SU-DHL-6 (cell line): ENCODE results near the gene FSTL1.

Experiments used
- H2AFZ ChIP-seq: fragments of 200-600 bp; sonication (generic); 2 replicates; pipeline ENCODE4 v1.6.1; 2014; ENCODE audit warnings: low read depth, mild to moderate bottlenecking, moderate library complexity, mixed read lengths, antibody characterized with exemption, low read length; ENCODE audit not compliant: severe bottlenecking
- H3F3A ChIP-seq: fragments of 200-600 bp; shearing (Covaris generic); 2 replicates; pipeline ENCODE4 v1.6.0; 2016; ENCODE audit warnings: antibody characterized with exemption, mild to moderate bottlenecking; ENCODE audit not compliant: insufficient read depth
- H3K27ac ChIP-seq: fragments of 200-600 bp; sonication (generic); 2 replicates; pipeline ENCODE4 v1.5.1; 2016; ENCODE audit warnings: low read depth, mild to moderate bottlenecking, low read length, moderate library complexity, mixed read lengths
- H3K27me3 ChIP-seq: fragments of 200-600 bp; sonication (generic), shearing (Covaris generic); 2 replicates; pipeline ENCODE4 v1.6.0; 2014; ENCODE audit warnings: mild to moderate bottlenecking, low read length
- H3K36me3 ChIP-seq: fragments of 200-600 bp; sonication (generic); 2 replicates; pipeline ENCODE4 v1.6.1; 2014; ENCODE audit warnings: mild to moderate bottlenecking, low read length, mixed read lengths
- H3K4me2 ChIP-seq: fragments of 300-600, 200-600 bp; shearing (Covaris generic), sonication (generic); 2 replicates; pipeline ENCODE4 v1.6.0; 2014; ENCODE audit warnings: low read length, low read depth, mild to moderate bottlenecking; ENCODE audit not compliant: poor library complexity, severe bottlenecking
- H3K4me3 ChIP-seq: fragments of 200-600 bp; sonication (generic); 2 replicates; pipeline ENCODE4 v1.5.1; 2014; ENCODE audit warnings: antibody characterized with exemption, low read length, mild to moderate bottlenecking, mixed read lengths; ENCODE audit not compliant: insufficient read depth, poor library complexity, severe bottlenecking
- H3K79me2 ChIP-seq: fragments of 200-600 bp; sonication (generic); 2 replicates; pipeline ENCODE4 v1.6.1; 2014; ENCODE audit warnings: mild to moderate bottlenecking, low read length, moderate library complexity; ENCODE audit not compliant: insufficient read depth
- H3K9ac ChIP-seq: fragments of 200-600 bp; sonication (generic); 2 replicates; pipeline ENCODE4 v1.7.0; 2014; ENCODE audit warnings: mild to moderate bottlenecking, low read length
- H3K9me2 ChIP-seq: fragments of 200-600 bp; sonication (generic); replicated peaks from 2 replicates; pipeline ENCODE4 v1.6.1; 2014; ENCODE audit warnings: low read length; ENCODE audit not compliant: insufficient read depth
- H3K9me3 ChIP-seq: fragments of 200-600 bp; sonication (generic); 2 replicates; pipeline ENCODE4 v1.6.1; 2014; ENCODE audit warnings: low read length, mixed read lengths; ENCODE audit not compliant: insufficient read depth
- H4K20me1 ChIP-seq: fragments of 200-600 bp; sonication (generic); 2 replicates; pipeline ENCODE4 v1.6.1; 2014; ENCODE audit warnings: low read depth, mild to moderate bottlenecking, antibody characterized with exemption, low read length, moderate library complexity, mixed read lengths
- CTCF ChIP-seq: fragments of 200-600 bp; sonication (generic); IDR thresholded peaks from one replicate; pipeline ENCODE4 v1.5.1; 2017; ENCODE audit warnings: antibody characterized with exemption, mild to moderate bottlenecking, low read length, moderate library complexity; ENCODE audit not compliant: insufficient read depth, poor library complexity, severe bottlenecking
- EZH2phosphoT487 ChIP-seq: fragments of 200-600 bp; sonication (generic), shearing (Covaris generic); conservative IDR thresholded peaks from 2 replicates; pipeline ENCODE4 v1.6.1; 2018; ENCODE audit warnings: mild to moderate bottlenecking, antibody characterized with exemption, low read length, moderate library complexity, mixed read lengths

The FSTL1 gene

GRCh38 chr3:120492103-120492502 lies 41.3 kb upstream of the FSTL1 start:
- no peak overlapping the region for H3K4me2 ChIP-seq
- H3K9me3 ChIP-seq, result peaks cover 9% of the 10 kb centered on the region; the same call in 1 of the 2 replicates
- no peaks in the 10 kb centered on the region for H3F3A ChIP-seq
- no peaks in the 10 kb centered on the region for H3K36me3 ChIP-seq
- H3K27me3 ChIP-seq, result no peaks in the 10 kb centered on the region
- no peaks in the 10 kb centered on the region for H4K20me1 ChIP-seq
- H3K79me2 ChIP-seq, result no peaks in the 10 kb centered on the region
- H3K27ac ChIP-seq, result no peak overlapping the region
- no peak overlapping the region for H3K4me3 ChIP-seq
- no peak overlapping the region for H2AFZ ChIP-seq
- TF ChIP-seq CTCF (no peak), EZH2phosphoT487 (no peak)
- no peak overlapping the region for H3K9ac ChIP-seq
- H3K9me2 ChIP-seq, result no peaks in the 10 kb centered on the region

GRCh38 chr3:120489421-120489820 lies 38.6 kb upstream of the FSTL1 start:
- no peaks in the 10 kb centered on the region for H3K9me2 ChIP-seq
- H3K27ac ChIP-seq, result no peak overlapping the region
- no peak overlapping the region for H3K9ac ChIP-seq
- H2AFZ ChIP-seq, result no peak overlapping the region
- no peaks in the 10 kb centered on the region for H3K27me3 ChIP-seq
- no peaks in the 10 kb centered on the region for H3F3A ChIP-seq
- no peak overlapping the region for H3K4me3 ChIP-seq
- no peak overlapping the region for H3K4me2 ChIP-seq
- no peaks in the 10 kb centered on the region for H3K36me3 ChIP-seq
- no peaks in the 10 kb centered on the region for H3K9me3 ChIP-seq
- H3K79me2 ChIP-seq, result no peaks in the 10 kb centered on the region
- no peaks in the 10 kb centered on the region for H4K20me1 ChIP-seq
- TF ChIP-seq EZH2phosphoT487 (no peak), CTCF (no peak)

- Histone ChIP-seq H3K4me2 (no peak overlapping the region), H3K9ac (no peak overlapping the region), H3K79me2 (no peaks in the 10 kb centered on the region), H3K36me3 (no peaks in the 10 kb centered on the region), H3K9me3 (no peaks in the 10 kb centered on the region), H3K27ac (no peak overlapping the region), H4K20me1 (no peaks in the 10 kb centered on the region), H3K27me3 (no peaks in the 10 kb centered on the region), H3F3A (no peaks in the 10 kb centered on the region), H3K9me2 (no peaks in the 10 kb centered on the region), H2AFZ (no peak overlapping the region), H3K4me3 (no peak overlapping the region)
- TF ChIP-seq CTCF (no peak), EZH2phosphoT487 (no peak)
Observed at GRCh38 chr3:120488296-120488695, 37.5 kb upstream of the FSTL1 start.
